ENCODE results near the gene SLC23A3. TPM values are rescaled to one million over a fixed set of nuclear protein-coding genes. Genes with fewer than 3 reads are reported as not detected.
A peak's percentile ranks its signal among the peaks of the same experiment; 100 is the strongest.

Gene SLC23A3
- total and polyA plus RNA-seq, 3 experiments from 2014 or later = 2.3 to 2.6 TPM; not detected in 1

DNA sequence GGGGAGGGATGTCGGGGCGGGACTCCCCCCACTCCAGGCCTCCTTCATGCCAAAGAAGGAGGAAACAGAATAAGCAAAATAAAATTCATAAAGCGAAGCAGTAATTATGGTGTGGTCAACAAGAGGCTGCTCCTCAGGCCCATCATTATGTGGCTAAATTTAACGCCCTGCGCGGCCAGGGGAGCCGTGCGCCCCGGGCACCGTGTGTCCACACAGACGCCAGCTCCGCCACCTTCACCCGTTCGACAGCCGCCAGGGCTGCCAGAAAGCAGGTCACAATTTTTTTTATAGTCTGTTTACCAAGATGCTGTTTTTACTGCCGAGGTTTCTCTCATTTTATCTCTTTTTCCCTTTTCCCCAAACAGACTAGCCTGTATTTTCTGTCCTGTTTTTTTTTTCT is 40.2 kb downstream of the SLC23A3 start:
- Histone ChIP-seq H3K9me3 (ENCODE audit: low read length) (no peaks in the 10 kb centered on the region), H3K4me3 (ENCODE audit: low read length) (no peak overlapping the region), H3K36me3 (ENCODE audit: insufficient read depth, low read length) (no peaks in the 10 kb centered on the region), H3K4me1 (ENCODE audit: insufficient read depth, low read length) (peaks cover 6% of the 10 kb centered on the region), H3K27me3 (ENCODE audit: insufficient read depth, low read length, poor library complexity, severe bottlenecking) (no peaks in the 10 kb centered on the region), H3K27ac (ENCODE audit: low read depth, low read length) (no peak overlapping the region)
- no peak overlapping the region for H3K4me3 Mint-ChIP-seq
- H3K9me3 Mint-ChIP-seq = no peaks in the 10 kb centered on the region
- no peak for DNase-seq
- ChIA-PET POLR2A (no interaction called here), CTCF (interaction anchor here (0.5 to 1.5 kb wide), 2 partner anchors 82 to 171 kb away, joined by 3 read pairs; no protein-coding TSS in a partner anchor)
- H3K27ac Mint-ChIP-seq = peak overlapping the region in 1 of 8 donors; percentile 21
- peaks cover 0 to 20% (median 10%) of the 10 kb centered on the region in 3 donors for H3K36me3 Mint-ChIP-seq
- H3K27me3 Mint-ChIP-seq = no peaks in the 10 kb centered on the region
- peaks cover 13 to 25% (median 15%) of the 10 kb centered on the region in 3 donors for H3K4me1 Mint-ChIP-seq

DNA sequence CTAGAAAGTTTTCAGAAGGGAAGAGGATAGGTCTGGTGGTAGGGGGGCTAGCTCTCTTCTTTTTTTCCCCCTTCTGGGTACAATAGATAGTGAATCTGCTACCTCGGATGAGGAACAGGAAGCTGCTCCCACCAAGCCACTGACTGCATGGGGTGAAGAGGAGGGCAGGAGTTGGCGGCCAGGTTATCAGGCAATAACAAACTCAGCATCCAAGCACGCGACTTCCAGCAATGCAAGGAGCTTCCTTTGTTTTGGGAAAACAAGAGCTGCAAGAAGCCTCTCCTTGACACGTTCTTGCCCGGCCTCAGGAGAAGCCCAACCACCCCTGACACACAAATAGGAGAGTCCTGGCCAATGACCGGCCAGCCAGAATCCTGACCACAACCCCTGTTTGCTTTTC is 41.4 kb downstream of the SLC23A3 start:
- Histone ChIP-seq H3K4me3 (ENCODE audit: low read length) (no peak overlapping the region), H3K4me1 (ENCODE audit: insufficient read depth, low read length) (peaks cover 12% of the 10 kb centered on the region), H3K27me3 (ENCODE audit: insufficient read depth, low read length, poor library complexity, severe bottlenecking) (no peaks in the 10 kb centered on the region), H3K27ac (ENCODE audit: low read depth, low read length) (no peak overlapping the region), H3K36me3 (ENCODE audit: insufficient read depth, low read length) (no peaks in the 10 kb centered on the region), H3K9me3 (ENCODE audit: low read length) (no peaks in the 10 kb centered on the region)
- ChIA-PET CTCF (interaction anchor here (1.3 kb wide), 1 partner anchor 9 kb away, joined by 3 read pairs; no protein-coding TSS in a partner anchor), POLR2A (no interaction called here)
- H3K36me3 Mint-ChIP-seq = peaks cover 0 to 17% (median 4%) of the 10 kb centered on the region in 3 donors
- peak overlapping the region in 1 of 8 donors; percentile 20 for H3K27ac Mint-ChIP-seq
- H3K4me1 Mint-ChIP-seq = peaks cover 23 to 33% (median 25%) of the 10 kb centered on the region in 3 donors
- H3K4me3 Mint-ChIP-seq = no peak overlapping the region
- no peaks in the 10 kb centered on the region for H3K9me3 Mint-ChIP-seq
- no peaks in the 10 kb centered on the region for H3K27me3 Mint-ChIP-seq
- DNase-seq = no peak

DNA sequence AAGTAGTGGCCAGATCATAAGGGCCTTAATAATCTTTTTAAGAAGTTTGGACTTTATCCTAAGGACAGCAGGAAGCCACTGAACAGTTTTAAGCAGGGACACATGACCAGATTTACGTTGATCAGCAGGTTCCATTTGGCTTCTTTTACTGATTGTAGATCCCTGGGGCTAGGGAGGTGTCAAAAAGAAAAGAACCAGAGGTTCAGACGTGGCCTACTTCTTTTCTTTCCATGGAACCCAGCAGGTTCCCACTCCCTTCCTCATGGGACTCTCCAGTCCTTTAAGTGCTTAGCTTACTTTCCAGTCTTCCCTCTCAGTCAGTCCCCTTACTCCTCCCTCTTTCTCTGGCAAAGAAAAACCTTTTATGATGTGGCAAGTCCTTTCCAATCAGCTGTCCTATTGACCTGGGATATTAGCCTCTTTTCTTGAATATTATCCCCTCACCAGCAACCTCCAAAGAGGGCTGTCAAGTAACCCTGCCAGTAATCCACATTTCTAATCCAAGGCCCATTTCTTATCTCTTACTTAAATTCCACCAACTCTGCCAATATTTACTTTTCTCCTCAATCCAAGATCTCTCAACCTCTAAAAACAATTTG is 42.7 kb downstream of the SLC23A3 start:
- H3K36me3 Mint-ChIP-seq = peaks cover 0 to 14% (median 2%) of the 10 kb centered on the region in 3 donors

DNA sequence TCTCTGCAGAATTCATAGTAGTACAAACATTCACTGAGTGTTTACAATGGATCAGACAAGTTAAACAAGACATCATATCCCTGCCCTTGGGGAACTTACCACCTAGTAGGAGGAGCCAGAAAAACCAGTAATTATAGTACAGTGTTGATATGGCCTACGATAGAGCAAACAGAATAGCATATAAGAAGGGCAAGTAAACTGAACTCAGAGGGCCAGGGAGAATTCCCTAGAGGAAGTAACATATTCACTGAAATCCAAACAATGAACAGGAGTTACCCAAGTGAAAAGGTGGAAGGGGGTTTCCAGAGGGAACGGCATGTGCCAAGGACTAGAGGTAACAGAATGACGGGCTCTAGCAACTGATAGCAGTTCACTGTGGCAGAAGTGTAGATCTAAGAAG is 43.3 kb downstream of the SLC23A3 start:
- Histone ChIP-seq H3K4me3 (ENCODE audit: low read length) (no peak overlapping the region), H3K27ac (ENCODE audit: low read depth, low read length) (no peak overlapping the region), H3K4me1 (ENCODE audit: insufficient read depth, low read length) (peaks cover 12% of the 10 kb centered on the region), H3K9me3 (ENCODE audit: low read length) (no peaks in the 10 kb centered on the region), H3K36me3 (ENCODE audit: insufficient read depth, low read length) (no peaks in the 10 kb centered on the region), H3K27me3 (ENCODE audit: insufficient read depth, low read length, poor library complexity, severe bottlenecking) (no peaks in the 10 kb centered on the region)
- ChIA-PET CTCF (no interaction called here), POLR2A (no interaction called here)
- no peak for DNase-seq
- no peaks in the 10 kb centered on the region for H3K9me3 Mint-ChIP-seq
- H3K27ac Mint-ChIP-seq = peak overlapping the region in 3 of 8 donors; percentile 7 to 94 (median 73)
- peaks cover 28 to 35% (median 30%) of the 10 kb centered on the region in 3 donors for H3K4me1 Mint-ChIP-seq
- H3K36me3 Mint-ChIP-seq = peaks cover 0 to 12% (median 2%) of the 10 kb centered on the region in 3 donors
- no peaks in the 10 kb centered on the region for H3K27me3 Mint-ChIP-seq
- no peak overlapping the region for H3K4me3 Mint-ChIP-seq

More for the DNA sequence above, 42.7 kb downstream of the SLC23A3 start:
- Histone ChIP-seq H3K9me3 (ENCODE audit: low read length) (no peaks in the 10 kb centered on the region), H3K27me3 (ENCODE audit: insufficient read depth, low read length, poor library complexity, severe bottlenecking) (no peaks in the 10 kb centered on the region), H3K4me1 (ENCODE audit: insufficient read depth, low read length) (peaks cover 12% of the 10 kb centered on the region), H3K4me3 (ENCODE audit: low read length) (no peak overlapping the region), H3K27ac (ENCODE audit: low read depth, low read length) (no peak overlapping the region), H3K36me3 (ENCODE audit: insufficient read depth, low read length) (no peaks in the 10 kb centered on the region)
- H3K27me3 Mint-ChIP-seq = no peaks in the 10 kb centered on the region
- no peaks in the 10 kb centered on the region for H3K9me3 Mint-ChIP-seq
- H3K4me1 Mint-ChIP-seq = peaks cover 28 to 35% (median 30%) of the 10 kb centered on the region in 3 donors
- CTCF ChIA-PET = no interaction called here
- H3K4me3 Mint-ChIP-seq = no peak overlapping the region
- DNase-seq = no peak
- H3K27ac Mint-ChIP-seq = peak overlapping the region in 1 of 8 donors; percentile 94
- POLR2A ChIA-PET = no interaction called here

DNA sequence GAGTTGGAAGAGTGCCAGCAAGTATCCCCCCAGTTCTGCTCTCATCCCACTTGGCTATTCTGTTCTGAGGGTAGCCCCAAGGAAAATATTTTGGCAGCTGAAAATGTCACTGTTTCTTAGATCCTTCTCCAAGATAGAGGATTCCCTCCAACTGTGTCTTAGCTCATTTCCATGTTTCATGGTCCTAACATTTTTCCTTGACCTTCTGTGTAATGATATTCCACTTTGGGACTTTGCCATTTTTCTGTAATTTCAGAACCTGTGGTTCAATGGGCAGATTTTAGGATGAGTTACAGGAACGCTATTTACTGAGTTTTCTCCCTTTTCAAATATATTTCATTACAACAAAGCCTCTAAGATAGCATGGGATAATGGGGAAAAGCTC is 44.0 kb downstream of the SLC23A3 start:
- POLR2A ChIA-PET = no interaction called here
- DNase-seq = no peak
- peak overlapping the region in 1 of 8 donors; percentile 73 for H3K27ac Mint-ChIP-seq
- no peaks in the 10 kb centered on the region for H3K27me3 Mint-ChIP-seq
- no peaks in the 10 kb centered on the region for H3K9me3 Mint-ChIP-seq
- H3K4me3 Mint-ChIP-seq = no peak overlapping the region
- no peaks in the 10 kb centered on the region for H3K36me3 ChIP-seq (ENCODE audit: insufficient read depth, low read length)
- H3K4me1 ChIP-seq (ENCODE audit: insufficient read depth, low read length) = peaks cover 12% of the 10 kb centered on the region
- H3K27me3 ChIP-seq (ENCODE audit: insufficient read depth, low read length, poor library complexity, severe bottlenecking) = no peaks in the 10 kb centered on the region
- no peaks in the 10 kb centered on the region for H3K9me3 ChIP-seq (ENCODE audit: low read length)
- H3K36me3 Mint-ChIP-seq = peaks cover 0 to 14% (median 5%) of the 10 kb centered on the region in 3 donors
- CTCF ChIA-PET = no interaction called here
- peaks cover 28 to 35% (median 30%) of the 10 kb centered on the region in 3 donors for H3K4me1 Mint-ChIP-seq
- H3K27ac ChIP-seq (ENCODE audit: low read depth, low read length) = no peak overlapping the region
- H3K4me3 ChIP-seq (ENCODE audit: low read length) = no peak overlapping the region

DNA sequence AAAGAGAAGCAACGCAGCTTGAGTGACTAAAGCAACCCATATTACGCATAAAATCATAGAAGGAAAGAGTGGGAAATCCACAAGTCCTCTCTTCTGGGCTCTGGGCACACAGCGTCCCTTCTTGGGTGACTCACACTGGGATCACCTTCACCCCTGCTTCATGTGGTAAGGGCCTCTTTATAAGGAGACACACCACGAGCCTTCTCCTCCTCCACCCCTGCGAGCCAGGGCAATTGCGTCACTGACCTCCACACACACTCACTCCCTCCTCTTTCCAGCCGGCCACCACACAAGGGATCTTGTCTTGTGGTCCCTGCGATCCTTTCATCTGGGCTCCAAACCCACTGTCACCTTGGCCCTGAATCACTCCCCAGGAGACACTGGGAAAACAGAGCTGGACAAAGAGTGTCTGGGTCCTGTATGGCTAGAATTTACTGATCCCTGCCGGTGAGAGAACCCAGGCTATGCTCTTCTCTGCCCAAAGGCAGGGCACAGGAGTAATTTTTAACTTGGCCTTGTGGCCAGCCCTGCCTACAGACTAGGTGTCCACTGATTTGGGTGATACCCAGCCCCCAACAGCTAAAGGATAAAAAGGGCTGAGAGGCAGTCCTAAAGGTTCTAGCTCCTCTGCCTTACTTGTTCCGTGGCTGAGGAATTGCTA is 44.5 kb downstream of the SLC23A3 start:
- POLR2A ChIA-PET = no interaction called here

DNA sequence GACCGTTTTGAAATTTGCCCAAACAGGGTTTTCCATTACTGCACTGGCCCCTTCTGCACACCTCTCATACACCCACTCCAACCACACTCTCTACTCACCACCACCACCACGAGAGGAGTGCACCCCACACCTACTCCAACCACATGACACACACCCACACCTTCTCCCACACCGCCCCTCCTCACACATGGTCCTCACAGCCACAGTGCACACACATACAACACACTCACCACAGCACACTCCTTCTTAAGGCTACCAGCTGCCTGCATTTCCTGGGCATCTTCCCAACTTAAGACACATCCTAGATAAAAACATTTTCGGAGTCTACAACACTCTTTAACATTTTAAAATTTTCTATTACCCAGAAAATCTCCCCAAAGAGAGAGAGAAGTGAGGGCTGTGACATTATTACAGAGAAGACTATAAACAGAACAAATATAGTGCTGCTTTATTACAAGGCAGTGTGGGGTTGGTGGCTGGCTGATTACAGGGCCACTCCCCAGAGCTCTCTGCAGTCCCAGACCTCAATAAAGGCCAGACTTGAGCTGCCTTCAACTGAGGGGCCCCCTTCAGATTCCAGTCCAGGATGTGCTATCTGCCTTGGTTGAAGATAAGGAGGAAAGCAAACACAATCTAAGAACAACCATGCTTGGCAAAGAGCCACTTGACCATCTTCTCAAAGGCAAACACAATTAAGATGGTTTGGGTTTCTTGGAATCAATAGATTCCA is 45.3 kb downstream of the SLC23A3 start:
- Histone ChIP-seq H3K9me3 (ENCODE audit: low read length) (no peaks in the 10 kb centered on the region), H3K36me3 (ENCODE audit: insufficient read depth, low read length) (no peaks in the 10 kb centered on the region), H3K27ac (ENCODE audit: low read depth, low read length) (no peak overlapping the region), H3K4me3 (ENCODE audit: low read length) (no peak overlapping the region), H3K4me1 (ENCODE audit: insufficient read depth, low read length) (peaks cover 12% of the 10 kb centered on the region), H3K27me3 (ENCODE audit: insufficient read depth, low read length, poor library complexity, severe bottlenecking) (no peaks in the 10 kb centered on the region)
- peak overlapping the region in 3 of 7 donors; percentile 2 to 74 (median 42) for H3K4me3 Mint-ChIP-seq
- CTCF ChIA-PET = interaction anchor here (0.9 to 1.0 kb wide), 2 partner anchors 31 to 95 kb away, joined by 3 read pairs; no protein-coding TSS in a partner anchor
- no peaks in the 10 kb centered on the region for H3K9me3 Mint-ChIP-seq
- peak in 3 of 5 donors; percentile 3 to 49 (median 13) for DNase-seq
- peaks cover 28 to 35% (median 30%) of the 10 kb centered on the region in 3 donors for H3K4me1 Mint-ChIP-seq
- POLR2A ChIA-PET = no interaction called here
- no peaks in the 10 kb centered on the region for H3K27me3 Mint-ChIP-seq
- peaks cover 0 to 8% (median 5%) of the 10 kb centered on the region in 3 donors for H3K36me3 Mint-ChIP-seq
- peak overlapping the region; percentile 1 to 78 (median 28) for H3K27ac Mint-ChIP-seq

More for the DNA sequence above, 44.5 kb downstream of the SLC23A3 start:
- H3K27me3 ChIP-seq (ENCODE audit: insufficient read depth, low read length, poor library complexity, severe bottlenecking) = no peaks in the 10 kb centered on the region
- H3K9me3 ChIP-seq (ENCODE audit: low read length) = no peaks in the 10 kb centered on the region
- Mint-ChIP-seq H3K9me3 (no peaks in the 10 kb centered on the region), H3K4me3 (no peak overlapping the region), H3K27me3 (no peaks in the 10 kb centered on the region), H3K36me3 (peaks cover 0 to 12% (median 5%) of the 10 kb centered on the region in 3 donors), H3K4me1 (peaks cover 28 to 35% (median 30%) of the 10 kb centered on the region in 3 donors), H3K27ac (peak overlapping the region in 1 of 8 donors; percentile 73)
- CTCF ChIA-PET = no interaction called here
- no peak for DNase-seq
- no peaks in the 10 kb centered on the region for H3K36me3 ChIP-seq (ENCODE audit: insufficient read depth, low read length)
- no peak overlapping the region for H3K4me3 ChIP-seq (ENCODE audit: low read length)
- peaks cover 12% of the 10 kb centered on the region for H3K4me1 ChIP-seq (ENCODE audit: insufficient read depth, low read length)
- no peak overlapping the region for H3K27ac ChIP-seq (ENCODE audit: low read depth, low read length)

Data from CD8-positive, alpha-beta memory T cell (primary cell).